Stimulated activated CD8-positive, alpha-beta memory T cell treated with anti-CD3 and anti-CD28 coated beads, Interleukin-12 subunit alpha, Interleukin-12 subunit beta, amount 100 ng/mL, for 1 hour (primary cell): ENCODE measurements around the gene PIGU.
"Not testable (repeated sequence)": the region's sequence is repeated elsewhere in the genome, so short reads cannot be mapped to it uniquely, and the experiment has no call there.

Source experiments
- DNase-seq: peaks from one replicate; pipeline ENCODE4 v3.0.0-alpha.2; 2020; ENCODE audit warnings: low read depth

Gene PIGU

GRCh38 chr20:34621383-34622367 is 55.2 kb downstream of the PIGU start:
- DNase-seq: no peak

GRCh38 chr20:34621036-34621343 is 55.9 kb downstream of the PIGU start:
- DNase-seq: no peak

GRCh38 chr20:34618676-34619075 is 58.2 kb downstream of the PIGU start:
- DNase-seq: no peak

GRCh38 chr20:34616913-34617312 is 60.0 kb downstream of the PIGU start:
- DNase-seq: not testable (repeated sequence)

GRCh38 chr20:34615477-34615876 is 61.4 kb downstream of the PIGU start:
- no peak for DNase-seq

GRCh38 chr20:34611976-34612375 is 64.9 kb downstream of the PIGU start:
- DNase-seq: not testable (repeated sequence)

GRCh38 chr20:34607066-34607465 is 69.8 kb downstream of the PIGU start:
- no peak for DNase-seq

- no peak for DNase-seq
Observed at GRCh38 chr20:34604980-34605788, 71.7 kb downstream of the PIGU start.

- DNase-seq: no peak
Observed at GRCh38 chr20:34600892-34601653, 75.8 kb downstream of the PIGU start.

- DNase-seq: no peak
Observed at GRCh38 chr20:34595377-34596184, 81.3 kb downstream of the PIGU start.

GRCh38 chr20:34586488-34587163 is 90.3 kb downstream of the PIGU start:
- no peak for DNase-seq

GRCh38 chr20:34585019-34585418 is 91.9 kb downstream of the PIGU start:
- DNase-seq: no peak

GRCh38 chr20:34583544-34583943 is 93.3 kb downstream of the PIGU start:
- DNase-seq: no peak

- DNase-seq: no peak
Observed at GRCh38 chr20:34582911-34583310, 94.0 kb downstream of the PIGU start.

- DNase-seq: no peak
Observed at GRCh38 chr20:34582221-34582620, 94.7 kb downstream of the PIGU start.

GRCh38 chr20:34581341-34582184 is 95.3 kb downstream of the PIGU start:
- no peak for DNase-seq

- DNase-seq: no peak
Observed at GRCh38 chr20:34579979-34580940, 96.6 kb downstream of the PIGU start.

- no peak for DNase-seq
Observed at GRCh38 chr20:34579191-34579978, 97.5 kb downstream of the PIGU start.
